D341Med (cell line): ENCODE data around the gene CCND2.
"Not testable (repeated sequence)": the region's sequence is repeated elsewhere in the genome, so short reads cannot be mapped to it uniquely, and the experiment has no call there.

Source experiments
- DNase-seq: peaks from one replicate; pipeline ENCODE4 v3.0.0; 2012; ENCODE audit warnings: low spot score

CCND2 gene

DNA sequence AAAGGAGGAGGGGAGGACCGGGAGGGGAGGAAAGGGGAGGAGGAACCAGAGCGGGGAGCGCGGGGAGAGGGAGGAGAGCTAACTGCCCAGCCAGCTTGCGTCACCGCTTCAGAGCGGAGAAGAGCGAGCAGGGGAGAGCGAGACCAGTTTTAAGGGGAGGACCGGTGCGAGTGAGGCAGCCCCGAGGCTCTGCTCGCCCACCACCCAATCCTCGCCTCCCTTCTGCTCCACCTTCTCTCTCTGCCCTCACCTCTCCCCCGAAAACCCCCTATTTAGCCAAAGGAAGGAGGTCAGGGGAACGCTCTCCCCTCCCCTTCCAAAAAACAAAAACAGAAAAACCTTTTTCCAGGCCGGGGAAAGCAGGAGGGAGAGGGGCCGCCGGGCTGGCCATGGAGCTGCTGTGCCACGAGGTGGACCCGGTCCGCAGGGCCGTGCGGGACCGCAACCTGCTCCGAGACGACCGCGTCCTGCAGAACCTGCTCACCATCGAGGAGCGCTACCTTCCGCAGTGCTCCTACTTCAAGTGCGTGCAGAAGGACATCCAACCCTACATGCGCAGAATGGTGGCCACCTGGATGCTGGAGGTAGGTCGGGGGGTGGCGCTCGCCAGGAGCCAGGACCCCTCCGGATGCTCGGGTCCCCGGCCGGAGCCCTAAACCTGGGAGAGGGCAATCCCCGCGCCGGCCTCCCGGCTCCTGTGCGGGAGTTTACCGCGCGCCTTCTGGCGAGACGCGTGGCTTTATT is at the start of gene CCND2:
Gene CCND2 (plus strand): TSS at position 111 of the 744 bp plus-strand sequence. CDS start 279 bp downstream, at position 390.
- DNase-seq, result peak; percentile 87

DNA sequence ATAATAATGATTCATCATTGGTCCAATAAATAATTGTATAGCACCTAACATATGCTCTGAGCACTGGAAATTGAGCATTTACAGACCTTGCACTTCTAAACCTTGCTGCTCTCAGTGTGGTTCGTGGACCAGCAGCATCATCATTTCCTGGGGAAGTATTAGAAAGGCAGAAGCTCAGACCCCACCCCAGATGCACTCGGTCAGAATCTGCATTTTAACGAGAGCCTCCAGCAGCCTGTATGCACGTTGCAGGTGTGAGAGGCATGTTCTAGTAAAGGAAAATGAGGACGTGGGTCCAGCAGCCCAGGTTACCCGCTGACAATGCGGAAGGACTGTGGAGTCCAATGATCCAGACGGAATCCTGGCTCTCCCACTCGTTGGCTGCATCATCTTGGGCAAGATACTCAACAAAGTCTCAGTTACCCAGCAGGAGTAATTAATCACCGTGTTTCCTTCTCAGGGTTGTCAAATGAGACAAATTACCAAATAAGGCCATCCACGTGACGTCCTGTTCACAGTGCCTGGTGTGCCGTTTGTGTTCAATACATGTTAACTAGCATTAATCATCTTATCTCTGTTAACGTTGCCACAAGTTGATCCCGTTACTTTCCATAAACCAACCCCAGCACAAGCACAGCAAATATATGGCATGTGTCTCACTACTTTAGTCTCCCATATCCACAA is 49.2 kb upstream of the CCND2 start:
- no peak for DNase-seq

DNA sequence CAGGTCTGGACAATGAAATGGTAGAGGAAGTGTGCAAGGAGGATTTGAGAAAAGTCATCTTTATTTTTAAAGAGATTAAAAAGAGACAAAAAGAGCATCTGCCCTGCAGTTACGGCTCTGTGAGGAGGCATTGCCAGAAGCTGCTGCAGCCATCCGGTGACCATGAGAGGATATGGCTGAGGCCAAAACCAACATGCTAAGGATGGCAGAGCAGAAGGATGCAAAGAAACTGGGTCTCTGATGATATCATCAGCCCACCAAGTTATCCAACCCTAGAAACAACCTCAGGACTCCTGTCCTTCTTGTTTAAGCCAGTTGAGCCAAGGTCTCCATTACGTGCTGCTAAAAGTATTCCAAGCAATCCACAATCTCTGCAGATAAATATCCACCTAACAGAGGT is 48.0 kb upstream of the CCND2 start:
- no peak for DNase-seq

DNA sequence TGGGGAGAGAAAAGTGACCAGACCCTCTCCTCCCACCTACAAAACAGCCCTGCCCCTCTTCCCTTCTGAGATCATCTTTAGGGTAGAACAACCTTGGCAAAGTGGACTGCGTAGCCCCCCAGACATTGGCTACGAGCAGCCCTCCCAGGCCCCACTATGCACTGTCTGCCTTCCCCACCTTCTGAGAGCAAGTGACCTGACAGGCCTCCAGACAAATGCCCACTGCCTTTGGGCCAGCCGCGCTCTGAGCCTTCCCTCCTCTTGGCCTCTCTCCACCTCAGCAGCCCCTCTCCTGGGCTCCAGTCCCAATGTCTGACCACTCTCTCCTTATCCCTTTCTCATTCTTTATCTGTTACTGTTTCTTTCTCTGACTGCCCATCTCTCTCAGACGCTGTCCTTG is 46.5 kb upstream of the CCND2 start:
- no peak for DNase-seq

DNA sequence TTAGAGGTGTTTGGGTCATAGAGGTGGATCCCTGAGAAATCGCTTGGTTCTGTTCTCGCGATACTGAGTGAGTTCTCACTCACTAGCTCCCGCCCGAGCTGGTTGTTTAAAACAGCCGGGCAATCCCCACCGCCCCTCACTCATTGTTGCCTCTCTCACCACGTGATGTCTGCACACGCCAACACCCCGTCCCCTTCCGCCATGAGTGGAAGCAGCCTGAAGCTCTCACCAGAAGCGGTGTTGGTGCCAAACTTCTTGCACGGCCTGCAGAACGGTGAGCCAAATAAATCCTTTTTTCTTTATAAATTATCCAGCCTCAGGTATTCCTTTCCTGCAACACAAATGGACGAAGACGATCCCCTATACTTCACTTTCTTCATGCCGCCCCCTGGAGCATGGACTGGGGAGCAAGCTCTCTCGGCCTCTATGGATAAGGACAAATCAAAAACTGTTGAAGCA is 45.4 kb upstream of the CCND2 start:
- DNase-seq, result no peak

DNA sequence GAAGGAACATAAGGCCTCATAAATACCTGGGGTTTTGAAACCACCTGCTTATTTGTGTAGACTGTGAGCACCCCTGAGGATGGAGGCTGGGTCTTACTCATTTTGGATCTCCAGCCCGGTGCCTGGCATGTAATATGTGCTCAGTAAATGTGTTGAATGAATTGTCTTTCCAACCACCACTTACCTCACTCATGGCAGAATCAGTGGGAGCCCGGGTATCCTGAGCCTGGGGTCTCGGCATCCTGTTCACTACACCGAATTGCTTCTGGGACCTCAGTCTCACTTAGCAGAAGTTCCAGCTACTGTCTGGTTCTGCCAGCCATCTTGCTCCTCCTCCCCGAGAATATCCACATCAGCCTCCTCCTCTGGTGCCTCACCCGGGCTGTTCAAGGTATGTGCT is 43.0 kb upstream of the CCND2 start:
- DNase-seq, result no peak

DNA sequence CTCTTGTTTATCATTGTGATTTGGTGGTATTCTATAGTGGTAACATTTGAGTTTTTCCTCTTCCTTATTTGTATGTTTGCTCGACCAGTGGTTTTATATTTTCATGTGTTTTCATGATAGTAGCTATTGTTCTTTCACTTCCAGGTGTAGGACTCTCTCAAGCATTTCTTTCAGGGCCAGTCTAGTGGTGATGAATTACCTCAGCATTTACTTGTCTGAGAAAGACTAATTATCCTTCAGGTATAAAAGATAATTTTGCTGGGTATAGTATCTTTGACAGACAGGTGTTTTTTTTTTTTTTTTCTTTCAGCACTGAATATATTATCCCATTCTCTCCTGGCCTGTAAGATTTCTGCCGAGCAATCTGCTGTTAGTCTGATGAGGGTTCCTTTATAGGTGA is 35.0 kb upstream of the CCND2 start:
- DNase-seq, result no peak

DNA sequence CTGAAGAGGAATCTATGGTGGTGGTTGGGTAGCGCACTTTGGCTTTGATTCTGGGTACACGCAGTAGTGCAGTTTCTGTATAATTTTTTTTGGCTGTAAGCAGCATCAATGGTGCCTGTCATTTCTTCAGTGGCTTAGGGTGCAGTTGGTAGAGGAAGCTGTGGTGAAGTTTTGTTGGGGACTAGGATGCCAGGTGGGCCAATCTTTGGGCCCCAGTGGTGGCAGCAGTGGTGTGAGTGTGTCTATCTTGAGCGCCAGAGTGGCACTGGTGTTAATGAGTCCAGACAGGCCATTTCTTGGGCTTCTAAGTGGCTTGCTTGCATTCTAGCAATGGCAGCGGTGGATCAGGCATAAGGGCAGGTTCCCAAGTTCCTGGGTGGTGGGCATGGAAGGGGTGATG is 33.8 kb upstream of the CCND2 start:
- DNase-seq, result no peak

DNA sequence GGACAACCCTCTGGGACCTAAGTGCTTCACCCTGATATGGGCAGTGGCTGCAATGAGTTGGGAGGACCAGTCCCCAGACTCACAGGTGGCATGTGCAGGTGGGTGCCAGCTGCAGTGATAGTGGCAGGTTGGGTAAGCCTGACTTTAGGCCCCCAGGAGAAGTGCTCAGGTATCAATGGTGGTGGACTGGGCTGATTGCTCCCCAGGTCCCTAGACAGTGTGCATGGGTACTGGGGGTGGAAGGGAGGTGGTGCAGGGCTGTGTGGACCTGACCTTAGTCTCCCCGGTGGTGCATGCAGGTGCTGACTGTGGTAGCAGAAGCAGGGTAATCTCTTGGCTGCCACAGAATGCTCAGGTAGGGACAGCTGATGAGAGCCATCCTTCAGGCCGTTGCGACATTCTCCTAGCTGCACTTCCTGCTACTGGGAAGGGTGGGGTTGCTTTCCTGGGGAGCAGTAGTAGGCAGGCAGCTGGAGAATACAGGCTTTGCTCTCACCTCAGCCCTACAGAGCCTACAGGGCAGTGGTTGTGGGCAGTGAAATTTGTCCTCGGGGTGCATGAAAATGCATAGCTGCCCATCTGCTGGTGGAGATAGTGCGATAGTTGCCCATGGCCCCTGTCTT is 33.3 kb upstream of the CCND2 start:
- DNase-seq, result no peak

DNA sequence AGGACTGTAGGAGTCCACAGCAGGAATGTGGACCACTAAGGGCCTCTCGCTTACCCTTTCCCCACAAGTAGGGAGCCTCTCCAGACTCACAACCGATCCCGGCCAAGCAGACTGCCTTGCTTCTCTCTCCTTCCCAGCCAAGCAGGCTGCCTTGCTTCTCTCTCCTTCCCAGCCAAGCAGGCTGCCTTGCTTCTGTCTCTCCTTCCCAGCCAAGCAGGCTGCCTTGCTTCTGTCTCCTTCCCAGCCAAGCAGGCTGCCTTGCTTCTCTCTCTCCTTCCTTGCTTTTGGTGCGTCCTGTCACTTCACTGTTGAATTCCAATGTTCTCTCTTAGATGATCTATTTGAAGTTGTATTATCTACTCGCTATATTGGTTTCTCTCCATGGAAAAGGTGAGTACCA is 32.6 kb upstream of the CCND2 start:
- no peak for DNase-seq

DNA sequence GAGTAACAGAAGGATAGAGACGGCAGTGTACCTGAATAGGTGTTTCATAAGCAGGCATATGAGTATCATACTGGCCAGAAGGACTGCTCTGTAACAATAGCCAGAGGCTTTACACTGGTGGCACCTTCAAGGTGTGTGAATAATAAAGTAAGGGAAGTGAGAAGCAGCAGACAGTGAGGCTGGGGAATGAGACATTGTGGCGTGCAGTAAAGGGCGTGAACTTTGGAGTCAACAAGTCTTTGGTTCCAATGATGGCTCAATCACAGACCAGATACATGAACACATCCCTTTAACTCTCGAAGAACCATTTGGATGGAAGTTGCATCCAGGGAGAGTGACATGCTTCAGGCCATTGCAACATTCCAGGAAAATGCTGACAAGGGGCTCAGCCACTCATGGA is 32.0 kb upstream of the CCND2 start:
- no peak for DNase-seq

DNA sequence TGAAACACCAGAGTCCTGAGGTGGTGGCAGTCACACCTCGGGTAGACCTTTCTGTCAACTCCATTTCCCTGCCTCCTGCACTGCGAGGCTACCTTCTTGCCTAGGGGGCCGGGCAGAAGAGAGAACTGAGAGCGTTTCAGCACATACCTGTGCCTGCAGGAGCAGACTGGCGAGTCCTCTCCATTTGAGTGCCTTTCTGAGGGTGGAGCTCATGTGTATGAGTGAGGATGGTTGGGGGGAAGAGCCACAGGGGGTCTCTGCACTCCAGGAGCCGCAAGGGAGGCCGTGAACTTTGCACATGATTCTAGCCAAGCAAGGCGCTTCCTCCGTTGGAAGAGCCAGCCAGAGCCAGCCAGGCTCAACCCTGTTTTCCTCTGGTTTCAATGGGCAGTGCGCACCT is 31.0 kb upstream of the CCND2 start:
- no peak for DNase-seq

DNA sequence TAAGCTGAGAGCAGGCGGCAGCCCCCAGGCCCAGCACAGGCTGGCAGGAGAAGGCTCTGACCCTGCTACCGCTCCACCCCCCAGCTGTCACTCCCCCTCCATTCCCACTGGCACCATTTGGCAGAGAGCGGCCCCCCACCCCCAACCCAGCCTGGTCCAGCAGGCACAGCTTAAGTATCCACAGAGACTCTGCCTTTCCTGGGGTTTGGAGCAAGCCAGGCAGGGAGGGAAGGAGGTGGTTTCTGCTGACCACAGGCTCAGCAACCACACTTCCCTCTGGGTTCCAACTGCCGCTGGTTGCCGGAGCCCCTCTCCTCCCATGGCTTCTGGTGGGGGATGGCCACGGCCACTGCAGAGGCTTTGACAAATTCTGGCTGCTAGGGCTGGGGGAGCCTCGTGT is 30.5 kb upstream of the CCND2 start:
- DNase-seq, result no peak

DNA sequence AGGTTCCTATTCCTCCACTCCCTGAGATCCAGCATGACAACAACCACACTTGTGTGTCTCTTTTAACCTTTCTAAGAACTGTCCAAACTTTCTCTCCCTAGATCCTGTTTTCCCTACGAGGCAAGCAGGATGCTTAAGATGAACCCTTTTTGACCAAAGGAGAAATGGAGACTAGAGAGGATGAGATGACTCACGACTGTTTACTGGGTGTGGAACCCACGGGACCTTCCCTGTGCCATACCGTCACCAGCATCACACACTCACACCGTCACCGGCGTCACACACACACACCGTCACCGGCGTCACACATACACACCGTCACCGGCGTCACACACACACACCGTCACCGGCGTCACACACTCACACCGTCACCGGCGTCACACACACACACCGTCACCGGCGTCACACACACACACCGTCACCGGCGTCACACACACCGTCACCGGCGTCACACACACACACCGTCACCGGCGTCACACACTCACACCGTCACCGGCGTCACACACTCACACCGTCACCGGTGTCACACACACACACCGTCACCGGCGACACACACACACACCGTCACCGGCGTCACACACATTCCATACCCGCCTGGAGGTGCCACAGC is 30.0 kb upstream of the CCND2 start:
- DNase-seq, result not testable (repeated sequence)

DNA sequence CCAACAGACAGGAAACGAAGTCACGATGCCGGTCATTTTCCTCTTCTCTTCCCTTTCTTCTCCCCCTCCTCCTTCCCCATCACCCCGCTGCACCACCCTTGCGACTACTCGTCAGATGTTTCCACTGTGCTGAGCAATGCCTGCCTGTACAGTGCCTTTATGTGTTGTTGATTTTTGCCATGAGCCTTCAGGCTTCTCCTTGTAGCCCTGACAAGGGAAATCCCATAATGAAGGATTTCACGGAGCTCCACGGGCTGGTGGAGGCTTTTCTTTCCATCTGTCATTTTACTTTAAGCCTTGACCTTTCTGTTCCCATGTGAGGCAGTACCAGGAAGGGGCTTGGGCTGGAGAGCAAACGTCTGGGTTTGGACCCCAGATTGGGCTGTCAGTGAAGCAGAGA is 28.7 kb upstream of the CCND2 start:
- no peak for DNase-seq

DNA sequence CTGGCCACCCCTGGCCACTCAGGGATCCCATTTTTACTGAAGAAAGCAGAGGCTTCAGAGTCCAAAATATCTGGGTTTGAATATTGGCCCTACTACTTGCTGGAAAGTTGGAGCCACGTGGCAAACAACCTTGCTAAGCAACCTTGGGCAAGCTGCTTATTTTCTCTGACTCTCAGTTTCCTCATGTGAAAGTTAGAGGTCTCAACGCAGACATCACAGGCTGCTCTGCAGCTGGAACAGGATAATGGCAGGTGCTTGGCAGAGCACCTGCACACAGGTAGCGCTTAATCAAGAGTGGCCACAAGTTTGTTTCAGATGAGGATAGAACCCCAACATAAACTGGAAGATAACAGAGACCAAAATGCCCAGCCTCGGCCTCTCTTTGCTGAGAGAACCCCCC is 28.1 kb upstream of the CCND2 start:
- DNase-seq, result no peak

DNA sequence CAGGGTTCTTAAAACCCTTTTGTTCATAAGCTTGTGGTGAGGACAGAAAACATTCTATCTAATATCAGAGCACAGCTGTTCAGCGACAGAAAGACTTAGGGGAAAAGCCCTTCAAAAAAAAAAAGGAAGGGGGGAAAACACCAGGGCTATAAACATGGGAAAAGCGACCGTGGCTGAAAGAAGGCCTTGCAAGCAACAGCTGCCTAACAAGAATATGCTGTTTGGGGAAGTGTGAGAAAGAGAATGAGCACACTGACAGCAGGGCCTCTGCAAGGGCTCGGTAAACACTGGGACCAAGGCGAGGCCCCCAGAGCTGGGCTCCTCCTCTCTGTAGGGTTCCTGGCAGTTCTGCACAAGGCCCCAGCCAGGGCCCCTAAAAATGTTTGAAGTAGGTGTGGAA is 27.4 kb upstream of the CCND2 start:
- DNase-seq, result no peak

DNA sequence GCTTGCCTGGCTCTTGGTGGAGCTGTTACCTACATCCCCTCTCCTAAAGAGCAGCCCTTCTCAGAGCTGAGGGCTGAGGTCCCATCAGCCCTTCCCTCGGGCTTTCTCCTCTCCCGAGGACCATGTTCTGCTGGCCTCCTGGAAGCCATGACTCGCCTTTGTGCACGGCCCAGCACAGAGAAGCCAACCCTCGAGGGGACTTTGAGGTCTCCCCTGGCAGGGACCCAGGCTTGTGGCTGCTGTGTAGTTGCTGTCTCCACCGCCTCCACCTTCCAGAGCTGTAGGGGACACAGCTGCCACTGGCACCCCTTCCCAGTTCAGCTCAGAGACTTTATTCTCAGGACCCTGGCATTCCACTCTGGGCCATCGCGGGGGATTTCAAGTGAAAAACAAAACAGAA is 22.9 kb upstream of the CCND2 start:
- DNase-seq, result no peak

DNA sequence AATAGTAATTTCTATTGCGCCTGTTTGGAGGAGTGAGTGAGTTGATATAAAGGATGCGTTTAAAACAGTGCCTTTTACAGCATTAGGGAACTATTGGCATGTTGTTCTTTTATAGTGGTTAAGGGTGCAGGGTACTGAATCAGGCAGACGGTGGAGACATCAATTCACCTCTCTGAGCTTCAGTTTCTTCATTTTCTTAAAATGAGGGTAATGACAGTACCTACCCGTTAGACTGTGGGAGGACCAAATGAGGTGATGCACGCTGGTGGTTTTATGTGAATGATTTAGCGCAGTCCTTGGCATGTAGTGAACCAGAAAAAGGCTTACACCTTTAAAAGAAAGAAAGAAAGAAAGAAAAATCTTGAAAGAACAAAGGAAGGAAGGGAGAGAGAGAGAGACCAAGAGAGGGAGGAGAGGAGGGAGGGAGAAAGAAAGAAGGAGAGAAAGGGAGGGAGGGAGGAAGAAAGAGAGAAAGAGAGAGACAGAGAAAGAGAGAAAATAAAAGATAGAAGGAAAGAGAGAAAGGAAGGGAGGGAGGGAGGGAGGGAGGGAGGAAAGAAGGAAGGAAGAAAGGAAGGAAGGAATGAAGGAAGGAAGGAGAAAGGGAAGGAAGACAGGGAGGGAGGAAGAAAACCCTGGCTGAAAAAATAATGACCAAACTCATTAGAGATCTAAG is 22.2 kb upstream of the CCND2 start:
- no peak for DNase-seq

DNA sequence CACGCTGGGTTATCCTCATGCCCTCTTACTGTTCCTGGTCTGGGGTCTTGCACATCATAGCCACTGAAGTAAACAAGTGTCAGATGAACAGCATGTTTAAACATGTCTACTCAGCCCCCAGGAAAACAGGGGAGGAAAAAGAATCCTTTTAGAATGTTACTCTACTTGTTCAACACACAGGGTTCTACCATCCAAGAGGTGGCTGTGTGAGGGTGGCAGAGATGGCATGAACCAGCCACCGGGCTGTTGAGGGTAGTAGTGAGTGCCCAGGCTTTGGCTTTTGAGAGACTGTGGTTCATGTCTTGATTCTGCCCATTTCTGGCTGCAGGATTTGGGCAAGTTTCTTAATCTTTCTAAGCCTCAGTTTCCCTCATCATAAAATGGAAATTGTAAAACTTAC is 21.6 kb upstream of the CCND2 start:
- no peak for DNase-seq

DNA sequence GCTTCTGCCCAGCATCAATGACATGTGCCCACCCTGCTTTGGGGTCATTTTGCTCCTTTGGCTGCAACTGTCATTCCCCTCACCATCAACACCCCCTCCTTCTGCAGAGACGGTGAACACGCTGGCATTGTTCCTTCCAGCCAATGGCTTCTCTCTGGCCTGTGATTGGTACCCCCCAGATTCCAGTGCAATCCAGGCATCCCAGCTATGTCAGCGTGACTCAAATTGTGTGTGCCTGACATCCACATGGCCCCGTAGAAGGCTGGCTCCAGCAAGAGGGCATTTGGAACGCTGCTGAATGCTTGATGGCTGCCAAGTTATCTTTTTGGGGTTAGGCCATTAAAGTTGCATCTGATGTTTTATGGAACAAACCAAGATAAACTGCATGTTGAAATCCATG is 21.0 kb upstream of the CCND2 start:
- no peak for DNase-seq

DNA sequence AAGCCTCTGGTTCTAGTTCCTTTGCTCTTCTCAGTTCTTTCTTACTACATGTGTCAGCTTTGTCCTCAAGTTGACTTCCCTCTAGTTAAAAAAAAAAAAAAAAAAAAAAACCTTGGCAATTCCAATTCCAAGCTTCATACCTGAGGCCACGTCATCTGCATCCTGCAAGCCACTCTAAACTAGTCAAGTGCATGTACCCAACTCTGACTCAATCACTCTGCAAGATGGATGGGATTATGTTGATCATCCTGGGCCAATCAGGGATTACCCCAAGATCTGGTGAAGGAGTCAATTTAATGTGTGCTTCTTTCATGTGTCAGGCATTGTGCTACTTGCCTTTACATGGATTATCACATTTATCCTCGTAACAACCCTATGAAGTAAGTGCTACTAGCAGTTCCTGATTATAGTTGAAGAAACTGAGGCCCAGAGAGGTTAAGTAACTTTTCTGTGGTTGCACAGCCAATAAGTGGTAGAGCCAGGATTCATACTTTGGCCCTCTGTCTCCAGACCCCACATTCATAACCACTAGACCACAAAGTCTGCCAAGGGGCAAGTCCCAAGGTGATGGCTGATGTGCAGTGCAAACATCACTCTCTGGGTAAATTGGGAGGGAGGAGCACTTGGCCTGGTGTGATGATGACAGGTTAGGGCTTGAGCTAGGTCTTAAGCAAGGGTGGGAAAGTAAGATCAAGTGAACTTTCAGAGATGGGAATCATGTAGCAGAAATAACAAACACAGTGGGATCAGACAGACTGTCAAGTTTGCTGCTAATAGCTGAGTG is 17.3 kb upstream of the CCND2 start:
- DNase-seq, result no peak
